Activated CD4-positive, alpha-beta T cell treated with anti-CD3 and anti-CD28 coated beads, Interleukin-2, amount 10 ng/mL, durations not matched to agents 7 days and 5 days (primary cell): ENCODE data around the gene USP53. TPM values are rescaled to one million over a fixed set of nuclear protein-coding genes. Genes with fewer than 3 reads are reported as not detected.

Experiments used
- CTCF ChIA-PET: fragments of 350-600 bp; sonication (Branson Sonifier 250); formaldehyde crosslinking; loops from one replicate; lab custom pipeline; 2021; ENCODE audit warnings: antibody characterized with exemption; lab: Charles Lee
- POLR2A ChIA-PET: fragments of 350-600 bp; sonication (Branson Sonifier 250); formaldehyde crosslinking; loops from one replicate; lab custom pipeline; 2021; ENCODE audit warnings: antibody characterized with exemption; lab: Charles Lee
- DNase-seq: peaks from one replicate; pipeline ENCODE4 v3.0.0-alpha.2; 2020
- H3K27ac Mint-ChIP-seq: one replicate; pipeline ENCODE4 v1.8.0; 2021; ENCODE audit warnings: mild to moderate bottlenecking, moderate library complexity, mixed read lengths
- H3K27me3 Mint-ChIP-seq: one replicate; pipeline ENCODE4 v1.8.0; 2021; ENCODE audit warnings: mixed read lengths
- H3K36me3 Mint-ChIP-seq: one replicate; pipeline ENCODE4 v1.8.0; 2021; ENCODE audit warnings: low read depth, mixed read lengths
- H3K4me1 Mint-ChIP-seq: one replicate; pipeline ENCODE4 v1.8.0; 2021; ENCODE audit warnings: mixed read lengths
- H3K4me3 Mint-ChIP-seq: one replicate; pipeline ENCODE4 v1.8.0; 2021; ENCODE audit warnings: mild to moderate bottlenecking, moderate library complexity, mixed read lengths
- H3K9me3 Mint-ChIP-seq: one replicate; pipeline ENCODE4 v1.8.0; 2021; ENCODE audit warnings: mixed read lengths
- total RNA-seq, 2 experiments: library from RNA; stranded (reverse); gene quantifications; one replicate each; pipeline ENCODE4 v1.2.3, GENCODE V29; 2021

USP53 gene
- total RNA-seq, 2 experiments from 2014 or later: 6.7 to 6.9 TPM

DNA sequence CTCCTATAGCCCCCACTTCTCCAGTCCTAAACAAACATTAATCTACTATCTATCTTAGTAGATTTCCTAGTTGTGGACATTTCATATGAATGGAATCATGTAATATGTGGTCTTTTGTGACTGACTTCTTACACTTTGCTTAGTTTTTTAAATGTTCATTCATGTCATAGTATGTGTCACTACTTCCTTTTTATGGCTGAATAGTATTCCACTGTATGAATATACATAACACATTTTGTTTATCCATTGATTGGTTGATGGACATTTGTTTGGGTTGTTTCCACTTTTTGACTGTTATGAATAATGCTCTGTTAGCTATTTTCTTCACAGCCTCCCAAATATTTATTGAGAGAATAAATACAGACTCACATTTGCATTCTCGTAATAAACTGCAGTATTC, 19.8 kb downstream of the USP53 start:
- Mint-ChIP-seq H3K36me3 (peaks cover 27% of the 10 kb centered on the region), H3K27me3 (no peaks in the 10 kb centered on the region), H3K4me3 (no peak overlapping the region), H3K4me1 (peaks cover 33% of the 10 kb centered on the region), H3K27ac (no peak overlapping the region), H3K9me3 (no peaks in the 10 kb centered on the region)
- POLR2A ChIA-PET: no interaction called here
- no peak for DNase-seq
- CTCF ChIA-PET: interaction anchor here (0.6 kb wide), 1 partner anchor 462 kb away, joined by 3 read pairs; no protein-coding TSS in a partner anchor

DNA sequence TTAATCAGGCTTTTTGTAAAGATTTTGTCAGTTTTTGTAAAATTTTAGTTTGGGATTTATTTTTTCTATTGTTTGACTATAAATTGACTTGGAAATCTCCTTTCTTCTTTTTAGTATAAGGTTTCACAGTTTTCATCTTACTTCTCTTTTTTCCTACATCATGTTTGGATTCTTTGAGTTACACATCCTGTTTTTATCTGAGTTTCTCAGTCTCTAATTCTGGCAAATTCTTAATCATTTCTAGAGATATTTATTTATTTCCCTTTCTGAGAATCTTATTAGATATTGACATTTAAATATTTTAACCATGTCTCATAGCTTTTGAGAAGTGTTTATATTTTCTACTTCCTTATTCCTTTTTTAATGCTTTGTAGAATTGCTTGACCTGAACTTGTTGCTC, 20.7 kb downstream of the USP53 start:
- peaks cover 40% of the 10 kb centered on the region for H3K4me1 Mint-ChIP-seq

DNA sequence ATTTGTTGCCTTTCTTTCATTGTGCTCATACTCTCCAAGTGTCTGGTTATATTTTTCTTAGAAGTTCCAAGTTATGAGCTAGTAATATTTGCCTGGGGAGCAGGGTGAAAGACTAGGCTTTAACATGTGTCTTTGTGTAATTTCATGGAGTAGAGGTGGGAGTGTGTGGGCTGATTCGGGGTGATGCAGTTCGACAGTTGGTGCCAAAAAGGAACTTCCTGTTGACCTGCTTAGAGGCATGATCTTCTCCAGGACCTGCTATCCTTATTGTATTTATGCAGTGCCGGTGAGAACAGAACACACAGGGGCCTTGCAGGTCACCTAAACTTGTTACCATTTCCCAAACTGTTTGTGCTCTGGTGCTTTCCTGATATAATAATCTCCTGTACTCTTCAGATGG, 21.2 kb downstream of the USP53 start:
- Mint-ChIP-seq H3K9me3 (no peaks in the 10 kb centered on the region), H3K4me1 (peaks cover 43% of the 10 kb centered on the region), H3K4me3 (no peak overlapping the region), H3K27me3 (no peaks in the 10 kb centered on the region), H3K27ac (peak overlapping the region; percentile 74), H3K36me3 (peaks cover 29% of the 10 kb centered on the region)
- ChIA-PET POLR2A (no interaction called here), CTCF (no interaction called here)
- no peak for DNase-seq

More for the DNA sequence above, 20.7 kb downstream of the USP53 start:
- H3K27ac Mint-ChIP-seq: no peak overlapping the region
- no peaks in the 10 kb centered on the region for H3K9me3 Mint-ChIP-seq
- CTCF ChIA-PET: no interaction called here
- POLR2A ChIA-PET: no interaction called here
- no peak for DNase-seq
- no peaks in the 10 kb centered on the region for H3K27me3 Mint-ChIP-seq
- H3K36me3 Mint-ChIP-seq: peaks cover 29% of the 10 kb centered on the region
- no peak overlapping the region for H3K4me3 Mint-ChIP-seq

DNA sequence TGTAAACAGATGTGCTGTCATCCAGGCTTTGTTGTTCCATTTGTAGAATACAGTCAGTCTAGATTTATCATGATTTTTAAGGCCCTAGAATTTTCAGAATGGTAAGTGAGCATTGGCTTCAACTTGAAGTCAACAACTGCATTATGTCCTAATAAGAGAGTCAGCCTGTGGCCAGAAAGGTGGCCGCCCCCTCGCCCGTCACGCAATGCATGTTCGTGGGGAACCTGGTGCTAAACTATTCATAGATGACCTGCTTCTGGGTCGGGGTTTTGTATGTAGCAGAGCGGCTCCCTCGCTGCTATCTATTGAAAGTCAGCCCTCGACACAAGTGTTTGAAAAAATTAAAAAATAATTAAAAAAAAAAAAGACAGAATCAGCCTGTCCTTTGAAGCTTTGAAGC, 24.7 kb downstream of the USP53 start:
- Mint-ChIP-seq H3K4me3 (no peak overlapping the region), H3K27me3 (no peaks in the 10 kb centered on the region), H3K36me3 (peaks cover 31% of the 10 kb centered on the region), H3K27ac (no peak overlapping the region), H3K4me1 (peaks cover 40% of the 10 kb centered on the region), H3K9me3 (no peaks in the 10 kb centered on the region)
- no peak for DNase-seq
- POLR2A ChIA-PET: no interaction called here
- CTCF ChIA-PET: interaction anchor here (0.8 to 1.4 kb wide), 3 partner anchors 8 to 21 kb away, joined by 3 to 5 read pairs (median 3); no protein-coding TSS in a partner anchor

DNA sequence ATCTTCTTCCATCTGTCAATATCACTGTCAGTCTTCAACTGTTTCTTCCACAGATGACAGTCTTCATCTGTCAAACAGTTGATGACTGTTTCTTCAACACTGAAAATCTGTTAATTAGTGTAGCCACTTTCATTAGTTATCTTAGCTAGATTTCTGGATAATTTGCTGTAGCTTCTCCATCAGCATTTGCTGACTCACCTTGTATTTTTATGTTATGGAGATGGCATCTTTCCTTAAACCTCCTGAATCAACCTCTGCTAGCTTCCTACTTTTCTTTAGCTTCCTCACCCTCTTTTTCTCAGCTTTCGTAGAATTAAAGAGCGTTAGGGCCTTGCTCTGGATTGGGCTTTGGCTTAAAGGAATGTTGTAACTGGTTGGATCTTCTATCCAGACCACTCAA, 25.1 kb downstream of the USP53 start:
- CTCF ChIA-PET: interaction anchor here (0.8 to 1.4 kb wide), 3 partner anchors 9 to 21 kb away, joined by 3 to 5 read pairs (median 3); no protein-coding TSS in a partner anchor
- peaks cover 39% of the 10 kb centered on the region for H3K4me1 Mint-ChIP-seq
- peaks cover 31% of the 10 kb centered on the region for H3K36me3 Mint-ChIP-seq
- H3K9me3 Mint-ChIP-seq: no peaks in the 10 kb centered on the region
- H3K4me3 Mint-ChIP-seq: no peak overlapping the region
- no peaks in the 10 kb centered on the region for H3K27me3 Mint-ChIP-seq
- peak overlapping the region; percentile 57 for H3K27ac Mint-ChIP-seq
- POLR2A ChIA-PET: no interaction called here
- DNase-seq: no peak

DNA sequence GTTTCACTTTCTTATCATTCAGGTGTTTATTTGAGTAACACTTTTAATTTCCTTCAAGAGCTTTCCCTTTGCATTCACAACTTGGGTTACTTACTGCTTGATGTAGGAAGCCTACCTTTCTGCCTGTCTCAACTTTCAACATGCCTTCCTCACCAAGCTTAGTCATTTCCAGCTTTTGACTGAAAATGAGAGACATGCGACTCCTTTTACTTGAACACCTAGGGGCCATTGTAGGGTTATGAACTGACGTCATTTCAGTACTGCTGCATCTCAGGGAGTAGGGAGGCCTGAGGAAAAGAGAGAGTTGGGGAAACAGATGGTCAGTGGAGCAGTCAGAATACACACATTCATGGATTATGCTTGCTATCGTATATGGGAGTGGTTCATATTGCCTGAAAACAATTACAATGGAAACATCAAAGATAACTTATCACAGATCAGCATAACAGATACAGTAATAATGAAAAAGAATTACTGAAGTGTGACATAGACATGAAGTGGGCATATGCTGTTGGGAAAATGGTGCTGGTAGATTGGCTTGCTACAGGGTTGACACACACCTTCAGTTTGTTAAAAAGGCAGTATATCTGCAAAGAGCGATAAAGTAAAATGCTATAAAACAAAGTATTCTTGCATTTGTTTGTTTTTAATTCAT, 25.7 kb downstream of the USP53 start:
- Mint-ChIP-seq H3K4me1 (peaks cover 36% of the 10 kb centered on the region), H3K27me3 (no peaks in the 10 kb centered on the region), H3K27ac (peak overlapping the region; percentile 57), H3K4me3 (peak overlapping the region; percentile 0), H3K36me3 (peaks cover 31% of the 10 kb centered on the region), H3K9me3 (no peaks in the 10 kb centered on the region)
- ChIA-PET POLR2A (no interaction called here), CTCF (interaction anchor here (0.8 to 1.3 kb wide), 2 partner anchors 9 to 22 kb away, joined by 3 read pairs; no protein-coding TSS in a partner anchor)
- DNase-seq: peak; percentile 19

DNA sequence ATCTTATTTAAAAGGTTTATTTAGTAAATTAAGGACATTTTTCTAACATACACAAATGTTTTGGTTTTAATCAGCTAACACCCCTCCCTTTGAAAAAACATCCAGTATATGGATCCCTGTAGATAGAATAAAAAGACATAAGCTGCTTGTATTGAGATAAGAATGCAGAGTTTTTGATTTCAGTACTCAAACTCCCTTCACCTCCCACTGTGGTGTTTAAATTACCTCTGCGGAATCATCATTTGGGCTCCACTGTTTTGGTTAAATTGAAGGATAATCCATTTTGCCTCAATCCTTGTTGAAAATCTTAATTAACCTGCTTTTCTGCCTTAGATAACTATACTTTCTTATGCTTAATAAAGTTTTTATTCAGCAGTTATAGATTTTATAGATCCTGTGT, 27.6 kb downstream of the USP53 start:
- CTCF ChIA-PET: no interaction called here
- peaks cover 25% of the 10 kb centered on the region for H3K4me1 Mint-ChIP-seq
- DNase-seq: no peak
- H3K27me3 Mint-ChIP-seq: no peaks in the 10 kb centered on the region
- no peak overlapping the region for H3K27ac Mint-ChIP-seq
- POLR2A ChIA-PET: no interaction called here
- peaks cover 23% of the 10 kb centered on the region for H3K36me3 Mint-ChIP-seq
- H3K9me3 Mint-ChIP-seq: no peaks in the 10 kb centered on the region
- no peak overlapping the region for H3K4me3 Mint-ChIP-seq

DNA sequence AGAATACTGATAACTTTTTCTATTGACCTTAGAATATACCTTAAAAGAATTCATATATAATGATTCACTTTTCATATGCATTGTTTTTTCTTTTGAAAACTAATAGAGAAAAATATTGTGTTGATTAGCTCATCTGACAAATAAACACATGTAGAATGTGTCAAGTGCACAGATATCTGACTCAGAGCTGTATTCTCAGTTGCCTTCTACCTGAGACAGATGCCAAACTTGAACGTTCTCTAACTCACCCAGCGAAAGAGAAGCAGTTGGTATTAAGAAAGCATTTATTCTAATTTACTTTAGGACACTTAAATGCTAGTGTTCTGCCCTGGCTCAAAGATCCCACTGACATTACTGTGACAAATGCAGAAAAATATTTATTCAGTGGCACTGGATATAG, 28.1 kb downstream of the USP53 start:
- CTCF ChIA-PET: no interaction called here
- Mint-ChIP-seq H3K27me3 (no peaks in the 10 kb centered on the region), H3K9me3 (no peaks in the 10 kb centered on the region), H3K36me3 (peaks cover 20% of the 10 kb centered on the region), H3K4me1 (peaks cover 25% of the 10 kb centered on the region), H3K4me3 (no peak overlapping the region), H3K27ac (no peak overlapping the region)
- POLR2A ChIA-PET: no interaction called here
- DNase-seq: no peak

DNA sequence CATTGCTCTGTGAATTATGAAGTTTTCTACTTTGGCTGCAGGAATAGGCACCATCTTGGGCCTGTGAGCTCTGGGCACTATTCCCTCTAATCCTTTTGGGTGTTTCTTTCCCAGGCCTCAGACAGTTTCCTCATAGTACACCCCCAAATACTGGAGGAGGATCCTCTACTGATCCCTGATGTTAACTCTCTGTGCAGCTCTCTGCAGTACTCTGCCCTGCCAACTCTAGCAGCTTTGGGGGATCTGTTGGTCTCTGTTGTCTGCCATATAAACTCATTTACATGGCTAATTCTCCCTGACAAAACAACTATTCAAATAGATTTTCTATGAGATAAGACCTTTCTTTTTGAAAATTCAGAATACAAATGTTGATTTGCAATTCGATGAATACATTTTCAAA, 29.9 kb downstream of the USP53 start:
- H3K9me3 Mint-ChIP-seq: no peaks in the 10 kb centered on the region
- H3K27ac Mint-ChIP-seq: no peak overlapping the region
- ChIA-PET POLR2A (no interaction called here), CTCF (no interaction called here)
- no peak for DNase-seq
- H3K27me3 Mint-ChIP-seq: no peaks in the 10 kb centered on the region
- peaks cover 7% of the 10 kb centered on the region for H3K36me3 Mint-ChIP-seq
- H3K4me3 Mint-ChIP-seq: no peak overlapping the region
- H3K4me1 Mint-ChIP-seq: peaks cover 11% of the 10 kb centered on the region

DNA sequence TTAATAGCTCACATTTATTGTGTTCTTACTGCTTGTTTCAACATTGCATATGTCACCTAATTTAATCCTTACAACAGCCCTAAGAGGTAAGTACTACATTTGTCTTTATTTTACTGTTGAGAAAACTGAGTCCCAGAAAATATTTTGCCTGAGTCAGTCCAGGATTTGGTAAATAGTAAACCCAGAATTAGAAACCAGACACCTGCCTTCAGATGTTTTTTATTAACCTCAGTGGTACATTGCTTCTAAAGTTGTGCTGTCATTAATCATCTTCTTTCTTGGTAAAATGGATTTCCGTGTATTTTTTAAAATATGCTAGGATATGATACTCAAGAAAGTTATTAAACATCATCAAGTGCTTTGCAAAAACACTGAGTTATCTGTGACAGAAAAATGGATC, 31.4 kb downstream of the USP53 start:
- no peaks in the 10 kb centered on the region for H3K27me3 Mint-ChIP-seq
- ChIA-PET POLR2A (no interaction called here), CTCF (no interaction called here)
- no peak overlapping the region for H3K4me3 Mint-ChIP-seq
- H3K4me1 Mint-ChIP-seq: no peaks in the 10 kb centered on the region
- H3K27ac Mint-ChIP-seq: no peak overlapping the region
- no peaks in the 10 kb centered on the region for H3K9me3 Mint-ChIP-seq
- DNase-seq: no peak
- peaks cover 5% of the 10 kb centered on the region for H3K36me3 Mint-ChIP-seq

DNA sequence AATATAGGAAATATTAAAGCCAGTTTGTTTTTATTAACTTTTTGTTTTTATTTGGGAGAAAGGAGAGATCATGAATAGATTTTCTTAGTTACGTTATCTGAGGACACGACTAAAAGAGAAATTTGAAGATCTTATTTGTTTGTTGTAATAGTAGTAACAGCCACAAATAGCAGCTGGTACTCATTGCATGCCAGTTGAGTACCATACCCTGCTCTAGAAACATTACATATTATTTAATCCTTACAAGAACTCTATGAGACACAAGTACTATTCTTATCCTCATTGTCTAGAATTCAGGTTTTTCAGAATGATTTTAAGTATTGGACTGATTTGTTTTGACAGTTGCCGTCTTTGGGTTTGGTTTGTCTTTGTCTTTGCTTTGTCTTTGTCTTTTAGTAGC, 31.8 kb downstream of the USP53 start:
- Mint-ChIP-seq H3K4me3 (no peak overlapping the region), H3K27me3 (no peaks in the 10 kb centered on the region), H3K27ac (no peak overlapping the region), H3K9me3 (no peaks in the 10 kb centered on the region), H3K36me3 (peaks cover 4% of the 10 kb centered on the region), H3K4me1 (no peaks in the 10 kb centered on the region)
- ChIA-PET POLR2A (no interaction called here), CTCF (no interaction called here)
- DNase-seq: no peak

DNA sequence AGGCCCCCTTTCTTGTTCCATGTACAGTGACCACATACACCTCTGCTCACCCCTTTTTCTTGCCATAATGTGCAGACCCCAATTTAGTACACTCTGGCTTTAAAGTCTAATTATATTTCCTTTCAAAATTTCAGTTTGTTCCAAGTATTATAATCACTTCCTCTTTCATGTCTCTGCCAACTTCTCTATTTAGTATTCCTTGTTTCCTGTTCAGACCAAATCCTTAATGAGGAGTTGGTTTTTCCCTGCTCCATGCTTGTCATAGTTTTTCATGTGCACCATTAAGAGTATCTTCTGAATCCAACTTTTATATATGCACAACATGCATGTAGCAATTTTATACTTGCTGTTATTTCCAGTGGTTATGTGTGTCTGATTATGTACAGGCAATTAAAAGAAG, 32.3 kb downstream of the USP53 start:
- no peak overlapping the region for H3K4me3 Mint-ChIP-seq
- no peak overlapping the region for H3K27ac Mint-ChIP-seq
- POLR2A ChIA-PET: no interaction called here
- H3K9me3 Mint-ChIP-seq: no peaks in the 10 kb centered on the region
- DNase-seq: no peak
- H3K27me3 Mint-ChIP-seq: no peaks in the 10 kb centered on the region
- CTCF ChIA-PET: interaction anchor here (1.7 kb wide), 1 partner anchor 14 kb away, joined by 5 read pairs; no protein-coding TSS in a partner anchor
- H3K36me3 Mint-ChIP-seq: peaks cover 4% of the 10 kb centered on the region
- H3K4me1 Mint-ChIP-seq: no peaks in the 10 kb centered on the region

DNA sequence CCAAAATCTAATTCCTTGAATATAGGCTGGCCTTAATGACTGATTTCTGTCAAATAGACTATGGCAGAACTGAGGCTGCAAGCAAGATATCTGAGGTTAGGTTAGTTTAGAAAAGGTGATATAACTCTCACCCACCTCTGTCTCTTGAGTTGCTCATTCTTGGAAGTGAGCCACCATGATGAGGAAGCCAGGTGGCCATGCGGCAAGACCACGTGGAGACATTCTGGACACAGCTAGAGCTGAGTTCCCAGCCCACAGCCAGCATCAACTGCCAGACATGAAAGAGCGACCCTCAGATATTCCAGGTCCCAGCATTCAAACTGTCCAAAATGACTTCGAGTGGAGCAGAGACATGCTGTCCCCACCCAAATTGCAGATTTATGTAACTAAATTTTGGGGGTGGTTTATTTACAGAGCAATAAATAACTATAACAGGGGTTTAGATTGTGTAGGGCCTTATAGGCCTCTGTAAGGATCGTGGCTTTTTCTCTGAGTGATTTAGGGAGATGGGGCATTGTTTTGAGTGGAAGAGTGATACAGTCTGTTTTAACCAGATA, 33.7 kb downstream of the USP53 start:
- Mint-ChIP-seq H3K9me3 (peaks cover under 1% of the 10 kb centered on the region), H3K27me3 (no peaks in the 10 kb centered on the region), H3K4me3 (no peak overlapping the region), H3K36me3 (peaks cover 7% of the 10 kb centered on the region), H3K27ac (no peak overlapping the region), H3K4me1 (no peaks in the 10 kb centered on the region)
- CTCF ChIA-PET: interaction anchor here (1.7 kb wide), 1 partner anchor 13 kb away, joined by 5 read pairs; no protein-coding TSS in a partner anchor
- POLR2A ChIA-PET: interaction anchor here (0.6 kb wide), 1 partner anchor 144 kb away, joined by 3 read pairs; no protein-coding TSS in a partner anchor
- DNase-seq: no peak
